AG04449 (cell line): ENCODE data around the gene PLG.
"Not testable (repeated sequence)": the region's sequence is repeated elsewhere in the genome, so short reads cannot be mapped to it uniquely, and the experiment has no call there.

ENCODE experiments used
- CTCF ChIA-PET: fragments of 350-600 bp; formaldehyde crosslinking; extraction: SDS; loops from one replicate; lab custom pipeline; 2021; ENCODE audit warnings: antibody characterized with exemption; lab: Yijun Ruan, JAX
- POLR2A ChIA-PET: fragments of 400-600, 350-600 bp; formaldehyde crosslinking; extraction: SDS; loops from one replicate; lab custom pipeline; 2020; ENCODE audit warnings: antibody characterized with exemption, inconsistent platforms; lab: Yijun Ruan, JAX
- DNase-seq: peaks from one replicate; pipeline ENCODE4 v3.0.0-alpha.2; 2010; ENCODE audit warnings: low read depth, low spot score
- H3K4me3 ChIP-seq: 2 replicates; pipeline ENCODE4 v1.5.1; 2011; ENCODE audit warnings: low read depth, mild to moderate bottlenecking, control low read depth, low read length
- CTCF ChIP-seq: IDR thresholded peaks from one replicate; pipeline ENCODE4 v1.5.1; 2011; ENCODE audit warnings: mild to moderate bottlenecking, moderate library complexity, low read length, control low read depth, inconsistent platforms; ENCODE audit not compliant: insufficient read depth; ENCODE audit errors: missing control alignments

Gene PLG

GRCh38 chr6:160768101-160768500, 66.1 kb downstream of the PLG start:
- no peak overlapping the region for H3K4me3 ChIP-seq
- ChIA-PET POLR2A (no interaction called here), CTCF (no interaction called here)
- DNase-seq = no peak
- TF ChIP-seq CTCF = no peak

DNA sequence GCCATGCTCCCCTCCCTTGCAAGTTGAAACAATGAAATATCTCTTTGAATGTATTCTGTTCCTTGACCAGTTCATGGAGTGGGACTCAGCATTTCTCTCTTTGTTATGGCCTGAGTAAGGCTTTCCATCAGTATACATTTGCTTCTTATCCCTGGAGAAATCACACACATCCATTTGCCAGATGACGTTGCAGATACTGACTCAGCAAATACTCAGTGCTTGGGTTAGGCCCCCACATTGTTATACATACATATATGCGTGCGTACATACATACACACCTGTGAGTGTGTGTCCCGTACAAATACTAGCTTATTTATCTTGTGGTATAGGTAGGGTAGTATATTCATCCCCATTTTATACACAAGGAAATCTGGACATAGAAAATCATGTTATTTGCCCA, 72.4 kb downstream of the PLG start:
- ChIA-PET CTCF (no interaction called here), POLR2A (no interaction called here)
- no peak for DNase-seq
- no peak for TF ChIP-seq CTCF
- H3K4me3 ChIP-seq = no peak overlapping the region

DNA sequence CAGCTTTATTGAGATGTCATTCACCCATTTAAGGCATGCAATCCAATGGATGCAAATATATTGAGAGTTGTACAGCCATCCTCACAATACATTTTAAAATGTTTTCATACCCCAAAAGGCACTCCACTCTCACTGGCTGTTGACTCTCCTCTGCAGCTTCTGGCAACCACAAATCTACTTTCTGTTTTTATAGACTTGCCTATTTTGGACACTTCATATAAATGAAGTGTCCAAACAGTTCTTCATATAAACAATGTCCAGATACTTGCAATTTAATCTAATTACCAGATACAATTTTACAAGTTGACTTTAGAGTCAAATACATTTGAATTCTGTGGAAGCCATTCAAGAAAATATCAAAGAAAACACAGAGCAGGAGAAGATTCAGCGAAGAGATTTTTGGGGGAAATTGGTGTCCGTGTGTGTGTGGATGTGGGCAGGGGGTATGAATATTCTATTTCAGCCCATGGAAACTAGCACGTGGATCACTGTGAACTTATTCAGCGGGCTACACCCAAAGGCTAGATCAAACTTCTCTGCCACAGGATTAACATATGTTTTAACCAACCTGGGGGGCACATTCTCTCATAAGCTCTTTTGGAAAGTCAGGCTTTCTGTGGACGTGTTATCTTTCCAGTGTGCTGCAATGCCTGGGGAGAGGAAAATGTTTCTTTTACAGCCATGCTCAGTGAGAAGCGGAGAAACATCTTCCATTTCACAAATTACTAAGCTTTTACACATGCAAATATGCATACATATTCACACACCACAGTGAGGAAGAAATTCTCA, 73.9 kb downstream of the PLG start:
- no peak for TF ChIP-seq CTCF
- POLR2A ChIA-PET = no interaction called here
- H3K4me3 ChIP-seq = no peak overlapping the region
- no peak for DNase-seq
- CTCF ChIA-PET = no interaction called here

GRCh38 chr6:160779095-160779494, 77.1 kb downstream of the PLG start:
- CTCF ChIA-PET, DNase-seq, POLR2A ChIA-PET, H3K4me3 ChIP-seq: not testable (repeated sequence)

DNA sequence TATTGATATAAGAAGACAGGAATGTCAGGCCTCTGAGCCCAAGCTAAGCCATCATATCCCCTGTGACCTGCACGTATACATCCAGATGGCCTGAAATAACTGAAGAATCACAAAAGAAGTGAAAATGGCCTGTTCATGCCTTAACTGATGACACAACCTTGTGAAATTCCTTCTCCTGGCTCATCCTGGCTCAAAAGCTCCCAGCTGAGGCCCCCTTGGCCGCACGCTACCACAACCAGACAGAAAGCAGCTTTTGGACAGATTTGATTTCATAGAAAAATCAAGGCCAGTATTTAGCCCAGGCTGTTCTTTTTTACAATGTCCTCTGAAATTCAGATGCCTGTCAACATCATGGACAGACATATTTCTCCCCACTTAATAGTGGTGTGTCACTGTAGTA, 78.6 kb downstream of the PLG start:
- DNase-seq, CTCF ChIA-PET, POLR2A ChIA-PET, H3K4me3 ChIP-seq: not testable (repeated sequence)

- POLR2A ChIA-PET = no interaction called here
- DNase-seq = no peak
- CTCF ChIA-PET = no interaction called here
- no peak overlapping the region for H3K4me3 ChIP-seq
- no peak for TF ChIP-seq CTCF
Measured at GRCh38 chr6:160781298-160781697, 79.3 kb downstream of the PLG start.

GRCh38 chr6:160782228-160782627, 80.2 kb downstream of the PLG start:
- no peak overlapping the region for H3K4me3 ChIP-seq
- ChIA-PET POLR2A (no interaction called here), CTCF (no interaction called here)
- no peak for DNase-seq
- no peak for TF ChIP-seq CTCF
